H1 (cell line): ENCODE data around the gene CD300C. TPM values are rescaled to one million over a fixed set of nuclear protein-coding genes. Genes with fewer than 3 reads are reported as not detected.

Source experiments
- CTCF ChIA-PET: fragments of 300-600 bp; sonication (Branson Sonifier 250); formaldehyde crosslinking; loops from one replicate; lab custom pipeline; 2021; ENCODE audit not compliant: partially characterized antibody; lab: Charles Lee
- POLR2A ChIA-PET: fragments of 300-600 bp; sonication (Branson Sonifier 250); formaldehyde crosslinking; loops from one replicate; lab custom pipeline; 2021; ENCODE audit warnings: inconsistent platforms; ENCODE audit not compliant: partially characterized antibody; lab: Charles Lee
- DNase-seq, 2 experiments: peaks; one replicate each; pipeline versions ENCODE4 v3.0.0 to v3.0.0-alpha.2; 2010 to 2022; ENCODE audit warnings: low spot score in 2 of 2, low read depth in 1 of 2, mixed read lengths in 1 of 2
- FAIRE-seq: peaks from 2 replicates; lab custom pipeline; 2011; peaks lifted over from hg19 to GRCh38; lab: Jason Lieb, UNC
- H2AFZ ChIP-seq: 2 replicates; pipeline ENCODE4 v1.8.1; 2012; ENCODE audit warnings: low read length, inconsistent platforms
- H2AK5ac ChIP-seq: 2 replicates; pipeline ENCODE4 v1.6.1; 2013; ENCODE audit warnings: low read depth, low read length
- H2BK120ac ChIP-seq: replicated peaks from 2 replicates; pipeline ENCODE3; 2013; ENCODE audit warnings: low read depth, low read length, inconsistent platforms
- H2BK12ac ChIP-seq: 2 replicates; pipeline ENCODE4 v1.6.1; 2013; ENCODE audit warnings: low read depth, low read length
- H2BK15ac ChIP-seq: 2 replicates; pipeline ENCODE4 v1.6.1; 2013; ENCODE audit warnings: low read length
- H2BK20ac ChIP-seq: 2 replicates; pipeline ENCODE4 v1.6.1; 2013; ENCODE audit warnings: low read length
- H2BK5ac ChIP-seq: 2 replicates; pipeline ENCODE4 v1.6.1; 2013; ENCODE audit warnings: low read depth, low read length
- H3K14ac ChIP-seq: 2 replicates; pipeline ENCODE4 v1.6.1; 2013; ENCODE audit warnings: inconsistent platforms; ENCODE audit not compliant: insufficient read length
- H3K18ac ChIP-seq: 2 replicates; pipeline ENCODE4 v1.6.1; 2013; ENCODE audit warnings: low read length; ENCODE audit errors: extremely low read depth
- H3K23ac ChIP-seq: 2 replicates; pipeline ENCODE4 v1.6.1; 2013; ENCODE audit warnings: inconsistent platforms; ENCODE audit not compliant: insufficient read length
- H3K23me2 ChIP-seq: 2 replicates; pipeline ENCODE4 v1.6.1; 2013; ENCODE audit warnings: low read depth, low read length
- H3K27ac ChIP-seq: 2 replicates; pipeline ENCODE4 v1.6.1; 2011; ENCODE audit warnings: low read depth, low read length, inconsistent platforms
- H3K27me3 ChIP-seq, 4 experiments: replicated peaks in 1 of 4; 1 replicate in 1 of 4; 2 replicates in 3 of 4; pipeline versions ENCODE4 v1.6.1 to v1.8.1; 2011 to 2013; ENCODE audit warnings: low read length in 3 of 4, mild to moderate bottlenecking in 3 of 4, inconsistent platforms in 2 of 4, mixed read lengths in 2 of 4, moderate library complexity in 1 of 4; ENCODE audit not compliant: control insufficient read depth in 3 of 4, insufficient read depth in 3 of 4; ENCODE audit errors: extremely low read depth in 1 of 4
- H3K36me3 ChIP-seq, 4 experiments: 2 replicates each; pipeline versions ENCODE4 v1.6.1 to v1.8.1; 2011 to 2013; ENCODE audit warnings: mild to moderate bottlenecking in 4 of 4, low read length in 3 of 4, moderate library complexity in 2 of 4, control low read depth in 1 of 4, inconsistent platforms in 1 of 4; ENCODE audit not compliant: insufficient read depth in 4 of 4, control insufficient read depth in 2 of 4
- H3K4ac ChIP-seq: replicated peaks from 2 replicates; pipeline ENCODE3; 2013; ENCODE audit warnings: low read length, low read depth, mixed read lengths, inconsistent platforms; ENCODE audit not compliant: insufficient read length
- H3K4me1 ChIP-seq, 4 experiments: replicated peaks in 1 of 4; 1 replicate in 1 of 4; 2 replicates in 3 of 4; pipeline versions ENCODE4 v1.6.1 to v1.8.1; 2011 to 2013; ENCODE audit warnings: low read length in 3 of 4, inconsistent platforms in 2 of 4, mixed read lengths in 1 of 4; ENCODE audit not compliant: insufficient read depth in 4 of 4, control insufficient read depth in 3 of 4
- H3K4me2 ChIP-seq, 2 experiments: 2 replicates each; pipeline versions ENCODE4 v1.6.1 to v1.8.1; 2011 to 2013; ENCODE audit warnings: low read depth in 2 of 2, low read length in 2 of 2, control low read depth in 1 of 2, inconsistent platforms in 1 of 2, mild to moderate bottlenecking in 1 of 2; ENCODE audit not compliant: insufficient read depth in 1 of 2
- H3K4me3 ChIP-seq, 4 experiments: fragments of 200-600, 300-600 bp in 1 of 4; sonication (generic), shearing (Covaris generic), sonication (Bioruptor Twin) in 1 of 4; 2 replicates each; pipeline versions ENCODE4 v1.5.1 to v1.8.1; 2011 to 2016; ENCODE audit warnings: low read length in 4 of 4, low read depth in 3 of 4, control low read depth in 2 of 4, inconsistent platforms in 2 of 4, mild to moderate bottlenecking in 2 of 4, mixed read lengths in 1 of 4, moderate library complexity in 1 of 4; ENCODE audit not compliant: insufficient read depth in 2 of 4; ENCODE audit errors: extremely low read depth in 1 of 4
- H3K56ac ChIP-seq: replicated peaks from 2 replicates; pipeline ENCODE3; 2013; ENCODE audit warnings: low read depth, mild to moderate bottlenecking, mixed read lengths, low read length, inconsistent platforms; ENCODE audit not compliant: insufficient read length
- H3K79me1 ChIP-seq: 2 replicates; pipeline ENCODE4 v1.6.1; 2013; ENCODE audit warnings: low read depth, low read length, control low read depth
- H3K79me2 ChIP-seq, 2 experiments: 2 replicates each; pipeline versions ENCODE4 v1.6.1 to v1.8.1; 2012 to 2013; ENCODE audit warnings: low read length in 2 of 2, mild to moderate bottlenecking in 2 of 2, inconsistent platforms in 1 of 2; ENCODE audit not compliant: insufficient read depth in 2 of 2, control insufficient read depth in 1 of 2
- H3K9ac ChIP-seq, 4 experiments: replicated peaks in 1 of 4; 1 replicate in 1 of 4; 2 replicates in 3 of 4; pipeline versions ENCODE4 v1.6.1 to v1.8.1; 2011 to 2013; ENCODE audit warnings: low read depth in 3 of 4, low read length in 3 of 4, control low read depth in 2 of 4, mild to moderate bottlenecking in 2 of 4, moderate library complexity in 2 of 4, inconsistent platforms in 1 of 4; ENCODE audit errors: extremely low read depth in 1 of 4
- H3K9me3 ChIP-seq, 2 experiments: 2 replicates each; pipeline versions ENCODE4 v1.6.1 to v1.8.1; 2012 to 2013; ENCODE audit warnings: mild to moderate bottlenecking in 2 of 2, moderate library complexity in 2 of 2, control low read depth in 1 of 2, inconsistent platforms in 1 of 2, low read depth in 1 of 2, low read length in 1 of 2, mixed read lengths in 1 of 2; ENCODE audit not compliant: insufficient read depth in 2 of 2
- H4K20me1 ChIP-seq, 2 experiments: replicated peaks in 1 of 2; 2 replicates each; pipeline versions ENCODE3 to v1.8.1; 2011 to 2013; ENCODE audit warnings: inconsistent platforms in 2 of 2, low read length in 2 of 2, mild to moderate bottlenecking in 1 of 2; ENCODE audit not compliant: insufficient read depth in 2 of 2, control insufficient read depth in 1 of 2
- H4K5ac ChIP-seq: 2 replicates; pipeline ENCODE4 v1.6.1; 2013; ENCODE audit warnings: low read length, low read depth, mixed read lengths, inconsistent platforms; ENCODE audit not compliant: insufficient read length
- H4K8ac ChIP-seq: 2 replicates; pipeline ENCODE4 v1.8.0; 2013; ENCODE audit warnings: mild to moderate bottlenecking, moderate library complexity, low read length, inconsistent platforms; ENCODE audit not compliant: insufficient read depth; ENCODE audit errors: extremely low read depth
- H4K91ac ChIP-seq: replicated peaks from 2 replicates; pipeline ENCODE3; 2013; ENCODE audit warnings: low read length, mixed read lengths, inconsistent platforms; ENCODE audit not compliant: insufficient read length
- CBX5 ChIP-seq: fragments of 300-800, 300-1000 bp; sonication (generic); IDR thresholded peaks from 2 replicates; pipeline ENCODE4 v1.7.1; 2016; ENCODE audit warnings: antibody characterized with exemption, low read length, low read depth
- CHD1 ChIP-seq: IDR thresholded peaks from 2 replicates; pipeline ENCODE4 v1.6.1; 2012; ENCODE audit warnings: low read depth, low read length, improper control_type of control experiment
- HDAC6 ChIP-seq: IDR thresholded peaks from one replicate; pipeline ENCODE4 v1.7.1; 2012; ENCODE audit warnings: low read depth, mild to moderate bottlenecking, inconsistent platforms, low read length, moderate library complexity
- POU5F1 ChIP-seq: IDR thresholded peaks from 2 replicates; pipeline ENCODE4 v1.6.1; 2011; ENCODE audit warnings: low read depth, mild to moderate bottlenecking, low read length, moderate library complexity
- SAP30 ChIP-seq: fragments of 300-600 bp; sonication (generic); IDR thresholded peaks from 2 replicates; pipeline ENCODE4 v1.7.1; 2012; ENCODE audit warnings: low read length, moderate library complexity, mild to moderate bottlenecking, inconsistent platforms; ENCODE audit not compliant: insufficient read depth, insufficient replicate concordance
- WGBS, 2 experiments: shearing (Covaris generic) in 1 of 2; methylation state at CpG; one replicate each; pipeline versions ENCODE4 v1.1.6 to v1.1.7; 2013 to 2015; ENCODE audit warnings: low lambda C conversion rate in 2 of 2, mixed read lengths in 2 of 2, inconsistent platforms in 1 of 2, low coverage in 1 of 2, missing lambda C conversion rate in 1 of 2; ENCODE audit not compliant: insufficient replicate concordance in 2 of 2, insufficient coverage in 1 of 2, insufficient read length in 1 of 2; ENCODE audit errors: extremely low coverage in 1 of 2, missing lambda C conversion rate in 1 of 2; 5-methylcytosine and 5-hydroxymethylcytosine counted together
- polyA plus RNA-seq, 7 experiments: library from polyadenylated mRNA; depleted of rRNA in 3 of 7; stranded (reverse) in 5 of 7; unstranded in 2 of 7; fragments of >200 nt in 5 of 7; fragments of 200-250 nt in 2 of 7; gene quantifications; 1 replicate in 5 of 7; 2 replicates in 1 of 7; 4 replicates in 1 of 7; pipeline versions ENCODE4 v1.2.1 to v1.2.3, GENCODE V29; 2011 to 2013; ENCODE audit warnings: missing spikeins in 2 of 7, mixed read lengths in 2 of 7
- total RNA-seq: library from RNA; stranded (reverse); fragmentation: NEBNext Ultra II Directional; extraction: Animal tissue kit (Norgen Biotek cat#: 25700); gene quantifications from 2 replicates; pipeline ENCODE4 v1.2.1, GENCODE V29; 2021

Gene CD300C
- total and polyA plus RNA-seq, 2 of the 8 experiments (the other 6 are each of a cell fraction or from before 2014, with no cell fraction given), result not detected

GRCh38 chr17:74512036-74512435 lies 33.9 kb downstream of the CD300C start:
- TF ChIP-seq CBX5 (no peak), POU5F1 (no peak), HDAC6 (no peak), CHD1 (no peak), SAP30 (no peak)
- Histone ChIP-seq H2BK120ac (no peak overlapping the region), H3K14ac (no peak overlapping the region), H3K79me2 (no peaks in the 10 kb centered on the region), H4K5ac (no peak overlapping the region), H3K36me3 (no peaks in the 10 kb centered on the region), H3K27ac (no peak overlapping the region), H2BK5ac (no peak overlapping the region), H2BK20ac (no peak overlapping the region), H4K20me1 (no peaks in the 10 kb centered on the region), H3K18ac (no peak overlapping the region), H3K4me3 (no peak overlapping the region), H2AK5ac (no peak overlapping the region), H2BK12ac (no peak overlapping the region), H3K23ac (no peak overlapping the region), H4K91ac (no peak overlapping the region), H3K79me1 (no peaks in the 10 kb centered on the region), H3K4ac (no peak overlapping the region), H3K4me2 (no peak overlapping the region), H3K23me2 (peaks cover 2% of the 10 kb centered on the region; the same call in 1 of the 2 replicates), H3K56ac (no peak overlapping the region), H2AFZ (no peak overlapping the region), H4K8ac (no peak overlapping the region), H3K9ac (no peak overlapping the region), H3K4me1 (no peaks in the 10 kb centered on the region), H2BK15ac (no peak overlapping the region), H3K27me3 (peaks cover 0 to 2% (median 0%) of the 10 kb centered on the region in 4 experiments; a peak in 1 of 7 replicates), H3K9me3 (peaks cover 9 to 18% of the 10 kb centered on the region in 2 experiments)
- CTCF ChIA-PET, result interaction anchor here (0.6 to 1.7 kb wide), 7 partner anchors 9 to 149 kb away, joined by 3 to 7 read pairs (median 3); partner anchors contain the start of gene GPR142
- DNase-seq, result no peak
- WGBS, 2 experiments, result 73% methylated on average over 2 of the region's 2 CpGs; no CpG with 5 or more reads in 1 of the 2 experiments
- no peak for FAIRE-seq
- POLR2A ChIA-PET, result interaction anchor here (1.4 kb wide), 1 partner anchor 15 kb away, joined by 3 read pairs; no protein-coding TSS in a partner anchor
